ENCODE measurements around the gene GRM5. TPM values are rescaled to one million over a fixed set of nuclear protein-coding genes. Genes with fewer than 3 reads are reported as not detected.

Gene GRM5
- total and polyA plus RNA-seq, 2 donors (not counting 1 experiment from before 2014, with no cell fraction given), result not detected

DNA sequence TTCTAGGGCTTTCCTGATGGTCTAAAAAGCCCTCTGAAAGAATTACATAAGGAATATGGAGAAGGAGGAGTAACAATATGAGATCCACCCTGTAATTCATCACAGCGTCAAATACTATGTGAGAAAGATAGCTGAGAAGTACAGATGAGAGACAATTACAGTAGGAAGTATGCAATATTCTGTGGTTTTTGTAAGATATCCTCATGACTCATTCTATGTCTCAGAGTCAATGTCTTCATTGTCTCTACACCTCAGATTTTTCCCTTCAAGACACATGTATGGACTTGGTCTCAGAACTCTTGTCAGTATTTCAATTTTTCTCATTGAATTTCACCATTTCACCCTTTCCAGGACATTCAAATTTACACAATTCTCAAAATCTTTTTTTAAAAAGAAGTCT, 385.0 kb downstream of the GRM5 start:
- Mint-ChIP-seq H3K4me3 (no peak overlapping the region), H3K9me3 (ENCODE audit: insufficient read depth) (peaks cover 7% of the 10 kb centered on the region), H3K4me1 (no peaks in the 10 kb centered on the region), H3K27ac (no peak overlapping the region), H3K27me3 (no peaks in the 10 kb centered on the region)
- intact Hi-C loops (cut with micrococcal nuclease), result no loop called here
- Histone ChIP-seq H4K20me1 (ENCODE audit: control insufficient read depth, insufficient read depth, low read length, poor library complexity, severe bottlenecking) (no peaks in the 10 kb centered on the region), H3K27ac (ENCODE audit: low read length in 2 of 2) (no peak overlapping the region), H3K27me3 (replicated peaks in 1 of 4; ENCODE audit: control extremely low read depth in 1 of 4, control insufficient read depth in 3 of 4, insufficient read depth in 4 of 4, low read length in 3 of 4) (no peaks in the 10 kb centered on the region), H3K4me2 (replicated peaks; ENCODE audit: low read depth, low read length, poor library complexity, severe bottlenecking) (no peak overlapping the region), H3K9ac (ENCODE audit: low read length) (no peak overlapping the region), H2AFZ (ENCODE audit: insufficient read depth, low read depth, low read length, poor library complexity, severe bottlenecking) (no peak overlapping the region), H3K79me2 (ENCODE audit: control insufficient read depth, insufficient read depth, low read length) (no peaks in the 10 kb centered on the region), H3K36me3 (replicated peaks in 1 of 2; ENCODE audit: control extremely low read depth in 1 of 2, control insufficient read depth in 1 of 2, extremely low read depth in 1 of 2, insufficient read depth in 2 of 2, low read length in 1 of 2) (no peaks in the 10 kb centered on the region), H3K4me1 (ENCODE audit: control insufficient read depth in 2 of 2, insufficient read depth in 2 of 2, low read length in 2 of 2) (no peaks in the 10 kb centered on the region), H3K4me3 (ENCODE audit: control extremely low read depth in 1 of 5, extremely low read depth in 1 of 5, insufficient read depth in 1 of 5, low read depth in 2 of 5, low read length in 4 of 5) (no peak overlapping the region), H3K9me3 (ENCODE audit: control extremely low read depth in 1 of 3, control insufficient read depth in 2 of 3, insufficient read depth in 1 of 3, low read length in 2 of 3) (peaks cover 0 to 2% (median 0%) of the 10 kb centered on the region in 3 donors)
- ChIA-PET CTCF (no interaction called here), POLR2A (no interaction called here)
- DNase-seq (no peak), ATAC-seq (ENCODE audit: low read depth) (no peak)
- TF ChIP-seq, protein P1, sequence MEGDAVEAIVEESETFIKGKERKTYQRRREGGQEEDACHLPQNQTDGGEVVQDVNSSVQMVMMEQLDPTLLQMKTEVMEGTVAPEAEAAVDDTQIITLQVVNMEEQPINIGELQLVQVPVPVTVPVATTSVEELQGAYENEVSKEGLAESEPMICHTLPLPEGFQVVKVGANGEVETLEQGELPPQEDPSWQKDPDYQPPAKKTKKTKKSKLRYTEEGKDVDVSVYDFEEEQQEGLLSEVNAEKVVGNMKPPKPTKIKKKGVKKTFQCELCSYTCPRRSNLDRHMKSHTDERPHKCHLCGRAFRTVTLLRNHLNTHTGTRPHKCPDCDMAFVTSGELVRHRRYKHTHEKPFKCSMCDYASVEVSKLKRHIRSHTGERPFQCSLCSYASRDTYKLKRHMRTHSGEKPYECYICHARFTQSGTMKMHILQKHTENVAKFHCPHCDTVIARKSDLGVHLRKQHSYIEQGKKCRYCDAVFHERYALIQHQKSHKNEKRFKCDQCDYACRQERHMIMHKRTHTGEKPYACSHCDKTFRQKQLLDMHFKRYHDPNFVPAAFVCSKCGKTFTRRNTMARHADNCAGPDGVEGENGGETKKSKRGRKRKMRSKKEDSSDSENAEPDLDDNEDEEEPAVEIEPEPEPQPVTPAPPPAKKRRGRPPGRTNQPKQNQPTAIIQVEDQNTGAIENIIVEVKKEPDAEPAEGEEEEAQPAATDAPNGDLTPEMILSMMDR (IDR thresholded peaks at IDR 0.05), result no peak
- no peak for TF ChIP-seq EZH2 (IDR thresholded peaks at IDR 0.05; ENCODE audit: borderline replicate concordance, insufficient read depth, low read depth, low read length, poor library complexity, severe bottlenecking)
- no CpG with 5 or more reads among the region's 1 CpG for WGBS (ENCODE audit: insufficient coverage)

DNA sequence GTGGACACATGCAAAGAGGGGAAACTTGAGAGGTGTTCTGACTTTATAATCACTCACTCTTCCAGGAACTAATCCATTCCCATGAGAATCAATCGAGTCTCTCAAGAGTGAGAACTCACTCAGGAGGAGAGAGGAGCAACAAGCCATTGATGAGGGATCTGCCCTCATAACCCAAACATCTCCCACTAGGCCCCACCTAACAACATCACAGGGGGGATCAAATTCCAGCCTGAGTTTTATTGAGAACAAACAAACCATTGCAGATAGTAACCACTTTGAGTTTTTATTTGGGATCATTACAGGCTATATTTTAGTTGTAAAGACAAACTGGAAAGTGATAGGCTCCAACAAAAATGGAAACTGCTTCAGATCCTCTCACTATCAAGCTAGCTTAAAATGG, 399.4 kb downstream of the GRM5 start:
- Mint-ChIP-seq H3K9me3 (ENCODE audit: insufficient read depth) (no peaks in the 10 kb centered on the region), H3K27me3 (no peaks in the 10 kb centered on the region), H3K27ac (no peak overlapping the region), H3K4me3 (no peak overlapping the region), H3K4me1 (no peaks in the 10 kb centered on the region)
- POLR2A ChIA-PET, result no interaction called here
- WGBS (ENCODE audit: insufficient coverage), result no CpG with 5 or more reads among the region's 1 CpG
- Histone ChIP-seq H3K27ac (ENCODE audit: low read length in 2 of 2) (no peak overlapping the region), H3K9ac (ENCODE audit: low read length) (no peak overlapping the region), H2AFZ (ENCODE audit: insufficient read depth, low read depth, low read length, poor library complexity, severe bottlenecking) (no peak overlapping the region), H3K4me1 (ENCODE audit: control insufficient read depth in 2 of 2, insufficient read depth in 2 of 2, low read length in 2 of 2) (no peaks in the 10 kb centered on the region), H3K9me3 (ENCODE audit: control extremely low read depth in 1 of 3, control insufficient read depth in 2 of 3, insufficient read depth in 1 of 3, low read length in 2 of 3) (no peaks in the 10 kb centered on the region), H3K36me3 (replicated peaks in 1 of 2; ENCODE audit: control extremely low read depth in 1 of 2, control insufficient read depth in 1 of 2, extremely low read depth in 1 of 2, insufficient read depth in 2 of 2, low read length in 1 of 2) (no peaks in the 10 kb centered on the region), H3K4me3 (ENCODE audit: control extremely low read depth in 1 of 5, extremely low read depth in 1 of 5, insufficient read depth in 1 of 5, low read depth in 2 of 5, low read length in 4 of 5) (no peak overlapping the region), H3K79me2 (ENCODE audit: control insufficient read depth, insufficient read depth, low read length) (no peaks in the 10 kb centered on the region), H3K27me3 (replicated peaks in 1 of 4; ENCODE audit: control extremely low read depth in 1 of 4, control insufficient read depth in 3 of 4, insufficient read depth in 4 of 4, low read length in 3 of 4) (no peaks in the 10 kb centered on the region), H4K20me1 (ENCODE audit: control insufficient read depth, insufficient read depth, low read length, poor library complexity, severe bottlenecking) (no peaks in the 10 kb centered on the region), H3K4me2 (replicated peaks; ENCODE audit: low read depth, low read length, poor library complexity, severe bottlenecking) (no peak overlapping the region)
- ATAC-seq (ENCODE audit: low read depth) (no peak), DNase-seq (no peak)
- TF ChIP-seq, protein P1 (IDR thresholded peaks at IDR 0.05), result no peak
- no peak for TF ChIP-seq EZH2 (IDR thresholded peaks at IDR 0.05; ENCODE audit: borderline replicate concordance, insufficient read depth, low read depth, low read length, poor library complexity, severe bottlenecking)
- intact Hi-C loops (cut with micrococcal nuclease), result no loop called here
- CTCF ChIA-PET, result no interaction called here
